Germinal center (tissue), 1 donor: ENCODE measurements around the gene PURB.
"Not testable (repeated sequence)": the region's sequence is repeated elsewhere in the genome, so short reads cannot be mapped to it uniquely, and the experiment has no call there.

ENCODE experiments used
- DNase-seq: peaks from one replicate; pipeline ENCODE4 v3.0.0; 2012; ENCODE audit warnings: mixed read lengths, low spot score

PURB gene

GRCh38 chr7:44885394-44886317, at the start of gene PURB:
TSS of gene PURB (minus strand) at chr7:44885530. CDS start at chr7:44885348, 182 bp downstream.
- peak; percentile 92 for DNase-seq

DNA sequence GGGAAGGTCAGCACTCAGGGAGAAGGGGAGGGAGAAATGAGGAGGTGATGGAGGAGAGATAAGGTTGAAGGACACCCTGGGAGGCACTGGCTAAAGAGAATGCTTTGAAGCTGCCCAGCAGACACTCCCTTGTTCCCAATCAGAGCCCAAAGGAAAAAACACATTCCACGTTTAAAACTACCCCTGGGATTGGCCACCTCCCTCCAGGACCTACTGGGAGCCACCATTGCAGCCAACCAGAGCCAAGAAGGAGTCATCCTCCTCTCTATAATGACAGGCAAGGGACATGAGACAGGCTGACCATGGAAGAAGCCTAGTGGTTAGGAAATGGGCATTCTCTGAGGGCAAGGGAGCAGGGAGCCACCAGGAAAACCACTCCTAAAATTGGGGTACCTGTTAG, 49.7 kb upstream of the PURB start:
- DNase-seq, result no peak

DNA sequence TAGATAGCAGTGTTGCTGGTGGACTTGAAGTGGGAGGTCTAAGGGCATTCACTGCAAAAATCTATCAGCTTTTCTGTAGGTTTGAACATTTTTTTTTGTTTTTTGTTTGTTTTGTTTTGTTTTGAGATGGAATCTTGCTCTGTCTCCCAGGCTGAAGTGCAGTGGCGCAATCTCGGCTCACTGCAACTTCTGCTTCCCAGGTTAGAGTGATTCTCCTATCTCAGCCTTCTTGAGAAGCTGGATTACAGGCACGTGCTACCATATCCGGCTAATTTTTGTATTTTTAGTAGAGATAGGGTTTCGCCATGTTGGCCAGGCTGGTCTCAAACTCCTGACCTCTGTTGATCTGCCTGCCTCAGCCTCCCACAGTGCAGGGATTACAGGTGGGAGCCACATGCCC, 49.2 kb upstream of the PURB start:
- DNase-seq, result not testable (repeated sequence)

- DNase-seq, result no peak
These were observed 45.6 kb upstream of the PURB start for GRCh38 chr7:44930921-44931320.

GRCh38 chr7:44922351-44922694, 37.0 kb upstream of the PURB start:
- no peak for DNase-seq

DNA sequence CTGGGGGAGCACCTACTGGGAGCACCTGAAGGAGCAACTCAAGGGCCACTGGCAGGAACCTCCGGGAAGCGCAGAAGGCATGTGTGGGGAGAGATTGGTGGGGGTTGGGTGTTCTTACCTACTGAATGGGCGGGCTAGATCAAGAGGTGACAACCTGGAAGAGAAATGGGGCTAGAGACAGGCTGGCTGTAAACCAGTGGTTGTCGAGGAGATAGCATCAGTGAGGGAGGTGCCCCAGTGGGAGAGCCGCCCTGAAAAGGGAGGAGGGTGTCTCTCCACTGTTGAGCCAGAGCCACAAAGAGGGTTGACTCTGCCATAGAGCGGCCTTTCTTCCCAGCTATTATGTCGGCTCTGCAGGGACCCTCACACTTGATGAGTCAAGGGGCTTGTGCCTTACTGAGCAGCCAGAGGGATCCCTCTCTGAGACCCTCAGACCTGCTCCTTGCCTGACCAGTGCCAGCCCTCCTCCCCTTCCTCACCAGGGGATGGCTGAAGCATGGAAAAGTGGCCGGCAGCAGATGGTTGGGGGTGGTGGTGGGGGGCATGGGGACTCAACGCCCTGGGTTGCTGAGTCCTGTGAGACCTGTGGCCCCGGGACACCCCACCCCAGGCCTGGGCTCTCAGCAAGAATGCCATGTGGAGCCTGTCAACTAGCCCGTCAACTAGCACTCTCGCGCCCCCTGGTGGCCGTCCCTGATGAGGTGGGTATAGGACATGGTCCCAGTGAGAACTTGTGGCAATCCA, 36.4 kb upstream of the PURB start:
- DNase-seq, result peak; percentile 78

DNA sequence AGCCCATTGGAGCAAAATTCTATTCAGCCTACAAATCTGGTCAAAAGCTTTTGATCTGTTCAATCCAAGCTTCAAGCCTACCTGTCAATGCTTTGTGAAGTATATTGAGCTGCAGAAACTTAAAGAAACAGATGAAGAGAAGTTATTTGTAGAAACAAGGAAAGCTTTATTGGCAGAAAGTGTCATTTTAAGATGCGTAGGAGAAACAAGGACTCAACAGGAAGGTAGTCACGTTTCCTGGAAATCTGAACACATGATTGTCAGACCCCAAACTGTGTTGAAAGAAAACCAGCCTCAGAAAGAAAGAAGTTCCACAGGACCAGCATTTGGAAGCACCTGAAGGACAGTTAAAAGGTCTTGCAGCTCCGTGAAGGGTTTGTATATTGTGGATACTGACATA, 34.8 kb upstream of the PURB start:
- DNase-seq, result no peak

GRCh38 chr7:44918029-44918428, 32.7 kb upstream of the PURB start:
- DNase-seq, result no peak

DNA sequence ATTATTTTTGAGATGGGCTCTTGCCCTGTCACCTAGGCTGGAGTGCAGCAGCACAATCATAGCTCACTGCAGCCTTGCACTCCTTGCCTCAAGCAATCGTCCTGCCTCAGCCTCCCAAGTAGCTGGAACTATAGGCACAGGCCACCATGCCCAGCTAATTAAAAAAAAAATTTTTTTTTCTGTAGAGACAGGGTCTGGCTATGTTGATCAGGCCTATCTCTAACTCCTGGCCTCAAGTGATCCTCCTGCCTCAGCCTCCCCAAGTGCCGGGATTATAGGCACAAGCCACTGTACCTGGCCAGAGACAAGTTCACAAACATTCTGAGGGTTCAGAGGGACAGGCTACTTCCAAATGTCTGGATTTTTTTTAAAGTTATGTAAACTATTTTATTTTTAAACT, 32.1 kb upstream of the PURB start:
- DNase-seq, result no peak

DNA sequence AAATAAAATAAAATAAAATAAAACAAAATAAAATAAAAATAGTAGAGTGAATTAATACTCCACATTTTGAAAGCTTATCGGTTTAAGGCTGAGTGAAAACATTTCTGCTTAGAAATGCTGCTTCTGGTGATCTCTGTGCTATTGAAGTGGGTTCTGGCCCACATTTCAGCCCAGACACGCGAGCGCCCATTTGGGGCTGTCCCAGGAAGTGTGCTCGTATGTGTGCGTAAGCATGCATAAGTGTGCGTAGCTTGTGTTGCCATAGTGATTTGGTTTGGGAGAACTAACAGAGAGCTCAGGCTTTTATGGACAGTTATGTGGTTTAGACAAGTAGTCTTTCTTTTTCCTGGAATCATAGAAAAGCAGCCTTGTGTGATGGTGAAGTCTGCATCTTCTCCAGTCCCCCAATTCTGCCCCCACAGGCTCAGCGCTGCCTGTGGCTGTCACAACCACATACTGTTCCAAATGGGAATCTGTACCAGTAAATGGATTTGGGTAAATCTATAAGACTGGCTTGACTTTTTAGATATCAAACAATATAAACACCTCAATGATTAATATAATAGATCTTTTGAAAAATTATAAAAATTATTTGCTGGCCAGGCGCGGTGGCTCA, 29.8 kb upstream of the PURB start:
- peak; percentile 60 for DNase-seq

GRCh38 chr7:44912775-44913347, 27.5 kb upstream of the PURB start:
- no peak for DNase-seq

- DNase-seq, result no peak
These were observed 26.6 kb upstream of the PURB start for GRCh38 chr7:44911911-44912310.

DNA sequence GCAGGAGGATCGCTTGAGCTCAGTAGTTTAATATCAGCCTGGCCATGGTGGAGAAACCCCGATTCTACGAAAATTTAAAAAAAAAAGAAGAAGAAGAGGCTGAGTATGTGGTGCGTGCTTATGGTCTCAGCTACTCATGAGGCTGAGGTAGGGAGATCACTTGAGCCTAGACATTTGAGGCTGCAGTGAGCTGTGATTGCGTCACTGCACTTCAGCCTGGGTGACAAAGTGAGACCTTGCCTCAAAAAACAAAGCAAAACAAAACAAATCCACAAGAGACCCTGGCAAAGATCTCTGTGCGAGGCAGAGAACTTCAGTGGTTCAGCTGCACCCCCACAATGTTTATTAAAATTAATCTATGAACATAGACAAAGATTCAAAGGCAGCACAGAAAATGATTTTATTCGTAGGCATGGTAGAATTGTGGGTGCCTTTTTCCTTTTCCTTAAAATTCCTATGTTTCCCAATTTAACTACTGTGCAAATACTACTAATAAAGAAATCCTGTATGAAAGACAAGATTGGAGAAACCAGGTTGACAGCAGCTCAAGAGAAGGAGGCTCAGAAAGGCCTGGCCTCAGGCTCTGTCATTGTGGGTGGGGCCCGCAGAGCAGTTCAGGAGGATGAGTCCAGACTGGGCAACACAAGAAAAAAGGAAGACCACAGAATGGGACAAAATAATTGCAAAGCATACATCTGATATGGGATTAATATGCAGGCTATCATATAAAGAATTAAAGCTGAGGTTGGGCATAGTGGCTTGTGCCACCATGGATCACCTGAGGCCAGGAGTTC, 24.5 kb upstream of the PURB start:
- no peak for DNase-seq

- no peak for DNase-seq
These were observed 21.6 kb upstream of the PURB start for GRCh38 chr7:44906965-44907364.

DNA sequence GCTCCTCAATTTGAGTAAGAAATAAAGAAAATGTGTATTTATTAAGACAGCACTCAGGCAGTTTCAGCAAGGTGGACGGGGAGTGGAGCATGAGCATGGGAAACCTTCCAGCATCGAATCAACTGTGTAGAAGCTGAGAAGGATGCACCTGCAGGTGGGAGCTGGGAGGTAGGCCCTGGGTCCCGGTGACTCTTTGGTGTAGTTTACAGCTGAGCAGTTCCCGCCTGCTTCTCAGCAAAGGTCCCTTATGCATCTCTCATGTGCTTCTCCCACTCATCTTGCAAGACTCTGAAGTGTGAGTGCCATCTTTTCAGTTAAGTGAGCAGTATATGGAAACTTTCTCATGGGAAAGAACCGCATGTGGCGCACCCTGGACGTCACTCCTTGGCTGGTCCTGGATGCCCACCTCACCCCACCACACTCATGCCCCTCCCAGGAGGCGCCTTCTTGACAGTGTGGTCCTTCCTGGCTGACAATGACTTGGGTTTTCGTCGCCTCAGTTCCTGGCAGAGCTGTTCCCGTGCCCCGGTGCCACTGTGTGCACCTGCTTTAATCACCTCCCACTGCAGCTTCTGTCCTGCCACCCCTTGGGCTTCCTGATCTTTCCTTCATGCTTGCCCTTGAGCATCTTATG, 19.8 kb upstream of the PURB start:
- DNase-seq, result no peak

DNA sequence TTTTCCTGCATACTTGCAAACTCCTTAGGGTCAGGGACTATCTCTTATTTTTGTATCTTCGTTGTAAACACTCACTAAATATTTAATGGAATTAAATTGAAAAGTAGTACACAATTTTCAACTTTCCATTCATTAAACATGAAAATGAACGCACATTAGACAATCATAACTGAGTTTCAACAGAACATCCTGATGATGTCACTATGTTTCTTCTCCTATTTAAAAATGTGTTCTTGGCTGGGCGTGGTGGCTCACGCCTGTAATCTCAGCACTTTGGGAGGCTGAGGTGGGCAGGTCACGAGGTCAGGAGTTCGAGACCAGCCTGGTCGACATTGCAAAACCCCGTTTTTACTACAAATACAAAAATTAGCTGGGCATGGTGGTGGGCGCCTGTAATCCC, 14.1 kb upstream of the PURB start:
- no peak for DNase-seq

- DNase-seq, result no peak
These were observed 12.7 kb upstream of the PURB start for GRCh38 chr7:44898039-44898438.

GRCh38 chr7:44897309-44897708, 12.0 kb upstream of the PURB start:
- no peak for DNase-seq

- DNase-seq, result no peak
These were observed 9.7 kb upstream of the PURB start for GRCh38 chr7:44894888-44895580.

DNA sequence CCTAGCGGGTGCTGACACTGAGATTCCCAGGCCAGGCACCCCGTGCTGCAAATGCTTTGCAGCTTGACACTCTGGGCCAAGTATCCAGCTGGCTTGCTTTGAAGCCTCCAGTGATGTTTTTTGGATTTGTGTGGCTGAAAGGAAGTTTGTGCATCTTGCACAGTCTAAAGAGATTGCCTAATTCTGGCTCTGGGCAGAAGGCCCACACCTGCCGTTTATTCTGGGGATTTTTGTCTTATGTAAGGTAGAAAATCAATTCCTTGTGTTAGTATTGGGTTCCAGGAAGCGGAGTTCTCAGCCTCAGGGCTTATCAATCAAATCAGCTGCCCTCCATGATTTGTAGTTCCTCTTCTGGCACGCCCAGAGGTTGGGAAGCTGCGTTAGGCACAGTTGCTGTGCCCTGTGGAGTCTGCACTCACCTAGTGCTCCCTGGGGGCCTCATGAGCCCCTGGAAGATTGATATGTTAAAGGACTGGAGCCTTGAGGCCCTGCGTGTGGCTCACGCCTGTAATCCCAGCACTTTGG, 8.4 kb upstream of the PURB start:
- DNase-seq, result no peak
